Gastroesophageal sphincter (tissue), 3 donors: Measurements from ENCODE around the gene TTC3.

Source experiments
- POLR2A ChIP-seq, 2 donors: fragments of 450-650 bp; IDR thresholded peaks; one replicate each; pipeline ENCODE4 v1.6.1; 2017; ENCODE audit warnings: antibody characterized with exemption in 2 of 2, mild to moderate bottlenecking in 2 of 2, moderate library complexity in 1 of 2
- POLR2AphosphoS5 ChIP-seq: sonication (generic); formaldehyde crosslinking; IDR thresholded peaks from one replicate; pipeline ENCODE4 v1.6.1; 2017; ENCODE audit warnings: antibody characterized with exemption
- TF ChIP-seq, protein P1 (sequence below), 4 experiments: fragments of 200-600 bp in 2 of 4; fragments of 450-650 bp in 2 of 4; sonication (generic) in 1 of 4; IDR thresholded peaks; one replicate each; pipeline ENCODE4 v1.5.1; 2017 to 2019; ENCODE audit warnings: antibody characterized with exemption in 4 of 4, mild to moderate bottlenecking in 2 of 4, moderate library complexity in 2 of 4

- TF ChIP-seq, protein P1, sequence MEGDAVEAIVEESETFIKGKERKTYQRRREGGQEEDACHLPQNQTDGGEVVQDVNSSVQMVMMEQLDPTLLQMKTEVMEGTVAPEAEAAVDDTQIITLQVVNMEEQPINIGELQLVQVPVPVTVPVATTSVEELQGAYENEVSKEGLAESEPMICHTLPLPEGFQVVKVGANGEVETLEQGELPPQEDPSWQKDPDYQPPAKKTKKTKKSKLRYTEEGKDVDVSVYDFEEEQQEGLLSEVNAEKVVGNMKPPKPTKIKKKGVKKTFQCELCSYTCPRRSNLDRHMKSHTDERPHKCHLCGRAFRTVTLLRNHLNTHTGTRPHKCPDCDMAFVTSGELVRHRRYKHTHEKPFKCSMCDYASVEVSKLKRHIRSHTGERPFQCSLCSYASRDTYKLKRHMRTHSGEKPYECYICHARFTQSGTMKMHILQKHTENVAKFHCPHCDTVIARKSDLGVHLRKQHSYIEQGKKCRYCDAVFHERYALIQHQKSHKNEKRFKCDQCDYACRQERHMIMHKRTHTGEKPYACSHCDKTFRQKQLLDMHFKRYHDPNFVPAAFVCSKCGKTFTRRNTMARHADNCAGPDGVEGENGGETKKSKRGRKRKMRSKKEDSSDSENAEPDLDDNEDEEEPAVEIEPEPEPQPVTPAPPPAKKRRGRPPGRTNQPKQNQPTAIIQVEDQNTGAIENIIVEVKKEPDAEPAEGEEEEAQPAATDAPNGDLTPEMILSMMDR (IDR thresholded peaks at IDR 0.05) = no peak
- TF ChIP-seq POLR2AphosphoS5 (no peak), POLR2A (IDR thresholded peaks at IDR 0.05) (no peak)
These were observed 159.4 kb downstream of the TTC3 start for GRCh38 chr21:37232274-37233018.
